Activated B cell treated with CpG ODN at 0.5 μM for 24 hours (primary cell): ENCODE results near the gene NRROS. TPM values are rescaled to one million over a fixed set of nuclear protein-coding genes. Genes with fewer than 3 reads are reported as not detected.

ENCODE experiments used
- ATAC-seq: fragments of 200-7000 bp; cut with Tn5 transposase; one replicate; pipeline ENCODE4 v1.10.0; 2021; ENCODE audit warnings: low read depth, mild to moderate bottlenecking, moderate library complexity
- CTCF ChIA-PET: fragments of 350-600 bp; sonication (Branson Sonifier 250); formaldehyde crosslinking; loops from one replicate; lab custom pipeline; 2021; ENCODE audit warnings: antibody characterized with exemption; lab: Charles Lee
- POLR2A ChIA-PET: fragments of 350-600 bp; sonication (Branson Sonifier 250); formaldehyde crosslinking; loops from one replicate; lab custom pipeline; 2021; ENCODE audit warnings: antibody characterized with exemption; lab: Charles Lee
- DNase-seq: peaks from one replicate; pipeline ENCODE4 v3.0.0; 2022
- H3K27ac Mint-ChIP-seq: one replicate; pipeline ENCODE4 v1.8.0; 2020; ENCODE audit warnings: mixed read lengths
- H3K27me3 Mint-ChIP-seq: one replicate; pipeline ENCODE4 v1.8.0; 2021; ENCODE audit warnings: mixed read lengths
- H3K36me3 Mint-ChIP-seq: one replicate; pipeline ENCODE4 v1.8.0; 2021; ENCODE audit warnings: low read depth, mixed read lengths
- H3K4me1 Mint-ChIP-seq: one replicate; pipeline ENCODE4 v1.8.0; 2021; ENCODE audit warnings: mixed read lengths
- H3K4me3 Mint-ChIP-seq: one replicate; pipeline ENCODE4 v1.8.0; 2020; ENCODE audit warnings: mild to moderate bottlenecking, mixed read lengths
- H3K9me3 Mint-ChIP-seq: one replicate; pipeline ENCODE4 v1.8.0; 2020; ENCODE audit warnings: mixed read lengths
- intact Hi-C: fragments of 100-400 bp; cut with micrococcal nuclease; formaldehyde crosslinking; loops from one replicate; pipeline ENCODE4 v1.15.1; 2024
- total RNA-seq: library from RNA; stranded (reverse); gene quantifications from 2 replicates; pipeline ENCODE4 v1.2.3, GENCODE V29; 2022
- TF ChIP-seq, protein P1 (sequence below): fragments of 200-600 bp; IDR thresholded peaks from one replicate; pipeline ENCODE4 v1.8.0; 2022; ENCODE audit warnings: antibody characterized with exemption, mild to moderate bottlenecking

Gene NRROS
- total RNA-seq, 1 donor from 2014 or later, result 92.4 TPM

DNA sequence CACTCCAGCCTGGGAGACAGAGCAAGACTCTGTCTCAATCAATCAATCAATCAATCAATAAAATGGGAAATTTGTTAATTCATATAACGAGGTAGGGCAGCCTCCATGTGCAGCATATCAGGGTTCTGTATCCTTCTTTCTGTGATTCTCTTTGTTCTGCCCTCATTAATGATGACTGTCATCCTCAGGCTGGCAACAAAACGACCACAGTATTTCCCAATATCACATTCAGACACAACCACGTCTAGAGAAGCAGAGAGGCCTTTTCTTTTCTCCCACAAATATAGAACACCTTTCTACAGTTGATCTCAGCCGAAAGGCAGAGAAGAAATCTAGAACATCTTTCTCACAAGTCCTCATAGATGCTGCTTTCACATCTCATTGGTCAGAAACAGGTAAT is 61.3 kb downstream of the NRROS start:
- Mint-ChIP-seq H3K4me3 (no peak overlapping the region), H3K36me3 (no peaks in the 10 kb centered on the region), H3K4me1 (peaks cover 12% of the 10 kb centered on the region), H3K27ac (no peak overlapping the region), H3K9me3 (no peaks in the 10 kb centered on the region), H3K27me3 (no peaks in the 10 kb centered on the region)
- ATAC-seq, result no peak
- DNase-seq, result no peak
- TF ChIP-seq, protein P1, sequence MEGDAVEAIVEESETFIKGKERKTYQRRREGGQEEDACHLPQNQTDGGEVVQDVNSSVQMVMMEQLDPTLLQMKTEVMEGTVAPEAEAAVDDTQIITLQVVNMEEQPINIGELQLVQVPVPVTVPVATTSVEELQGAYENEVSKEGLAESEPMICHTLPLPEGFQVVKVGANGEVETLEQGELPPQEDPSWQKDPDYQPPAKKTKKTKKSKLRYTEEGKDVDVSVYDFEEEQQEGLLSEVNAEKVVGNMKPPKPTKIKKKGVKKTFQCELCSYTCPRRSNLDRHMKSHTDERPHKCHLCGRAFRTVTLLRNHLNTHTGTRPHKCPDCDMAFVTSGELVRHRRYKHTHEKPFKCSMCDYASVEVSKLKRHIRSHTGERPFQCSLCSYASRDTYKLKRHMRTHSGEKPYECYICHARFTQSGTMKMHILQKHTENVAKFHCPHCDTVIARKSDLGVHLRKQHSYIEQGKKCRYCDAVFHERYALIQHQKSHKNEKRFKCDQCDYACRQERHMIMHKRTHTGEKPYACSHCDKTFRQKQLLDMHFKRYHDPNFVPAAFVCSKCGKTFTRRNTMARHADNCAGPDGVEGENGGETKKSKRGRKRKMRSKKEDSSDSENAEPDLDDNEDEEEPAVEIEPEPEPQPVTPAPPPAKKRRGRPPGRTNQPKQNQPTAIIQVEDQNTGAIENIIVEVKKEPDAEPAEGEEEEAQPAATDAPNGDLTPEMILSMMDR, result no peak
- CTCF ChIA-PET, result no interaction called here
- intact Hi-C loops, result loop anchor here (5.0 kb wide), 1 partner anchor 42 kb away; no protein-coding TSS in a partner anchor
- POLR2A ChIA-PET, result no interaction called here

DNA sequence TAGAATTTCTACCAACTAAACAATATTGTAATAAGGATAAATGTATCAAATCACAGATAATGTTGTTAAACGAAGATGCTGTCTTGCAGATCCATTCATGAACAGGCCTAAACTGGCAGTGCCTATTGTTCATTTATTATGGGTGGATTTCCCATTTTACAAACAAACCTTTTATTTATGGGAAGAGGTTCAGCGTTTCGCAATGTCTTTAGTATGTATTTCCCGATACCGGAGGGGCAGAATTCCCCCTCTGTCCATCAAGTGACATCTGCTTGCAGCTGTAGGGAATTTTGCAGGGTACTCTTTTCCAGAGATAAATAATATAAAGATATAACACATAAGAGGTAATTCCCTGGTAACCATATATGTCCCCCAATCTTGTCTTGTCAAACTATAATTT is 66.8 kb downstream of the NRROS start:
- H3K27ac Mint-ChIP-seq, result no peak overlapping the region
- no peak for DNase-seq

GRCh38 chr3:196706731-196707130 is 67.2 kb downstream of the NRROS start:
- ChIA-PET CTCF (interaction anchor here (1.2 kb wide), 1 partner anchor 97 kb away, joined by 4 read pairs; no protein-coding TSS in a partner anchor), POLR2A (no interaction called here)
- H3K4me1 Mint-ChIP-seq, result peaks cover 8% of the 10 kb centered on the region
- peaks cover 7% of the 10 kb centered on the region for H3K36me3 Mint-ChIP-seq
- no peak for DNase-seq
- H3K4me3 Mint-ChIP-seq, result no peak overlapping the region
- no peaks in the 10 kb centered on the region for H3K27me3 Mint-ChIP-seq
- H3K27ac Mint-ChIP-seq, result no peak overlapping the region
- no peaks in the 10 kb centered on the region for H3K9me3 Mint-ChIP-seq
- ATAC-seq, result no peak
- TF ChIP-seq, protein P1, result no peak
- intact Hi-C loops, result no loop called here

More for the DNA sequence above, 66.8 kb downstream of the NRROS start:
- Mint-ChIP-seq H3K27me3 (no peaks in the 10 kb centered on the region), H3K4me3 (no peak overlapping the region), H3K36me3 (peaks cover 5% of the 10 kb centered on the region), H3K4me1 (peaks cover 4% of the 10 kb centered on the region), H3K9me3 (no peaks in the 10 kb centered on the region)
- ATAC-seq, result no peak
- intact Hi-C loops, result no loop called here
- TF ChIP-seq, protein P1, result no peak
- ChIA-PET POLR2A (no interaction called here), CTCF (interaction anchor here (1.2 kb wide), 1 partner anchor 97 kb away, joined by 4 read pairs; no protein-coding TSS in a partner anchor)

DNA sequence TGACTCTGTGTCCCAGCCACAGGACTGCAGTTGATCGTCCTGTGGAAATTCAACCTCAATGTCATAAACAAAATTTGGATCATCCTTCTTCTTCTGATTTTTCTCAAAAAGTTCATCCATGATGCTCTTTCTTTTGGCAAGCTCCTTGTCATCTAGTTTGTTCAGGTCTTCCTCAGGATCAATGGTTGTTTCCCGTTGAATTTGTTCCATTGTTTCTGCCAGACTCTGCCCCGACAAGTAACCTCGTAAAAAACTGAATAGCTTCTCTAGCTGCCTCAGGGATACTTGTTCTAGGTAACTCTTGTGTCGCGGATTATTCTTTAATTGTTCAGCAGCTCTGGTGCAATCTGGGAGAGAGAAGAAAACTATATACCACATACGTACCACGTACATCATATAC is 68.1 kb downstream of the NRROS start:
- no peak for ATAC-seq
- TF ChIP-seq, protein P1, result no peak
- Mint-ChIP-seq H3K4me1 (peaks cover 10% of the 10 kb centered on the region), H3K4me3 (no peak overlapping the region), H3K36me3 (peaks cover 9% of the 10 kb centered on the region), H3K9me3 (no peaks in the 10 kb centered on the region), H3K27me3 (no peaks in the 10 kb centered on the region), H3K27ac (no peak overlapping the region)
- CTCF ChIA-PET, result no interaction called here
- no peak for DNase-seq
- intact Hi-C loops, result no loop called here
- POLR2A ChIA-PET, result interaction anchor here (1.5 kb wide), 1 partner anchor 32 kb away, joined by 3 read pairs; the partner anchor contains the start of gene PAK2

DNA sequence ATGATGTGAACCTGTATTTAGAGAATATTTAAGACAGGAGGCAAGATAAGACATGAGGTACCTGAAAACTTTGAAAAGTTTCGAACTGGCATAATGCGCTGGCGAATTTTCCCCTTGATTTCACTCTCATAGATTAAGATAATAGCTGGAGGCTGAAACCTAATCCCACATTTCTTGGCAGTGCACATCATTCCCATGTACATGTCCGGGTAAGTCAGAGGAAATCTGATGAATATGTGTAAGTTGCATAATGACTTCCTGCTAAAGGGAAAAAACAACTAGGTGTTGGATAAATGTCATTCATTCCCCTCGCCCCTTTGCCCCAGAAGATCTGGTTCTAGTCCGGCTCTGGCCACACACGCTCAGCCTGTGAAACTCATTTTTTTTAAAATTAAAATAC is 69.0 kb downstream of the NRROS start:
- H3K36me3 Mint-ChIP-seq, result peaks cover 9% of the 10 kb centered on the region
- H3K4me1 Mint-ChIP-seq, result peaks cover 18% of the 10 kb centered on the region
- TF ChIP-seq, protein P1, result no peak
- intact Hi-C loops, result no loop called here
- DNase-seq (no peak), ATAC-seq (no peak)
- POLR2A ChIA-PET, result interaction anchor here (0.9 to 1.5 kb wide), 2 partner anchors 31 to 180 kb away, joined by 3 read pairs; partner anchors contain the start of gene PAK2
- H3K9me3 Mint-ChIP-seq, result no peaks in the 10 kb centered on the region
- H3K27me3 Mint-ChIP-seq, result no peaks in the 10 kb centered on the region
- H3K4me3 Mint-ChIP-seq, result no peak overlapping the region
- CTCF ChIA-PET, result interaction anchor here (0.9 kb wide), 1 partner anchor 99 kb away, joined by 4 read pairs; no protein-coding TSS in a partner anchor
- no peak overlapping the region for H3K27ac Mint-ChIP-seq

Other genes with a start within 250 kb of the NRROS start
- 60.8 and 66.5 TPM in 2 replicates for gene UBXN7, start 207.3 kb upstream of the NRROS start, total RNA-seq
- 24.5 and 27.8 TPM in 2 replicates for gene RNF168, start 135.9 kb upstream of the NRROS start, total RNA-seq
- gene SMCO1, start 124.3 kb upstream of the NRROS start, total RNA-seq, result not detected in 2 replicates
- gene WDR53, start 71.1 kb upstream of the NRROS start, total RNA-seq, result 14.1 and 14.3 TPM in 2 replicates
- gene FBXO45, start 71.0 kb upstream of the NRROS start, total RNA-seq, result 5.7 and 6.5 TPM in 2 replicates
- gene CEP19, start 72.6 kb downstream of the NRROS start, total RNA-seq, result 4.0 and 4.1 TPM in 2 replicates
- 18.0 and 21.8 TPM in 2 replicates for gene PIGX, start 72.7 kb downstream of the NRROS start, total RNA-seq
- 73.7 and 87.1 TPM in 2 replicates for gene PAK2, start 100.2 kb downstream of the NRROS start, total RNA-seq
- gene SENP5, start 228.2 kb downstream of the NRROS start, total RNA-seq, result 35.8 and 45.2 TPM in 2 replicates